ENCODE results near the gene QARS1. TPM values are rescaled to one million over a fixed set of nuclear protein-coding genes. Genes with fewer than 3 reads are reported as not detected.

The QARS1 gene
- total and polyA plus RNA-seq, 2 of the 8 experiments (the other 6 are each of a cell fraction or from before 2014, with no cell fraction given) = 353 to 581 TPM

GRCh38 chr3:49092938-49093852, 11.4 kb downstream of the QARS1 start (continued):
- TF ChIP-seq RBBP5 (IDR thresholded peaks at IDR 0.05; ENCODE audit: borderline replicate concordance, low read depth, low read length) (peak; percentile 23; the same call in 1 of the 2 replicates), EP300 (IDR thresholded peaks at IDR 0.05; ENCODE audit: borderline replicate concordance in 1 of 2, low read depth in 2 of 2, low read length in 2 of 2) (no peak), BACH1 (IDR thresholded peaks at IDR 0.05; ENCODE audit: low read length) (peak; percentile 57; the same call in 1 of the 2 replicates), POLR2A (IDR thresholded peaks at IDR 0.05; ENCODE audit: control extremely low read depth in 1 of 2, low read depth in 2 of 2, low read length in 2 of 2) (peak; percentile 67 to 71), MAX (IDR thresholded peaks at IDR 0.05) (no peak)

Measured in H1 (cell line).